HUES64 (cell line): ENCODE measurements around the gene ACSS1.

Experiments used
- H3K27ac ChIP-seq: 2 replicates; pipeline ENCODE4 v1.7.0; 2013; ENCODE audit warnings: low read depth, low read length, inconsistent platforms
- H3K27me3 ChIP-seq: 2 replicates; pipeline ENCODE4 v1.6.1; 2013; ENCODE audit warnings: mild to moderate bottlenecking, low read length; ENCODE audit not compliant: insufficient read depth
- H3K36me3 ChIP-seq: 2 replicates; pipeline ENCODE4 v1.6.1; 2013; ENCODE audit warnings: mild to moderate bottlenecking, low read length; ENCODE audit not compliant: insufficient read depth
- H3K4me1 ChIP-seq: 2 replicates; pipeline ENCODE4 v1.6.1; 2013; ENCODE audit warnings: mild to moderate bottlenecking, low read length, moderate library complexity; ENCODE audit not compliant: insufficient read depth
- H3K4me3 ChIP-seq: 2 replicates; pipeline ENCODE4 v1.5.1; 2013; ENCODE audit warnings: mild to moderate bottlenecking, low read length, moderate library complexity
- H3K9ac ChIP-seq: 2 replicates; pipeline ENCODE4 v1.6.1; 2013; ENCODE audit warnings: mild to moderate bottlenecking, low read depth, low read length
- H3K9me3 ChIP-seq: 2 replicates; pipeline ENCODE4 v1.6.1; 2013; ENCODE audit warnings: low read depth, low read length; ENCODE audit not compliant: insufficient read depth
- WGBS: fragments of 150-250, 120-280 bp; methylation state at CpG from one replicate; pipeline ENCODE4 v1.1.7; 2013; ENCODE audit warnings: missing lambda C conversion rate; 5-methylcytosine and 5-hydroxymethylcytosine counted together

ACSS1 gene

DNA sequence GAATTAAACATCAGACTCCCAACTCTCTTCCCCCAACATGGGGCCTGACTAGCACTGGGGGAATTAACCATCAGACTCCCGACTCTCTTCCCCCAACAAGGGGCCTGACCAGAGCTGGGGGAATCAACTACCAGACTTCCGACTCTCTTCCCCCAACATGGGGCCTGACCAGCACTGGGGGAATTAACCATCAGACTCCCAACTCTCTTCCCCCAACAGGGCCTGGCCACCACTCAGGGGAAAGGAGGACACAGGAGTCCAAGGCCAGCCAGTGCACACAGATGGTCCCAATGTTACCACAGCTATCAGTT is 95.8 kb downstream of the ACSS1 start:
- WGBS: 95% methylated on average over 2 of the region's 2 CpGs
- Histone ChIP-seq H3K27ac (no peak overlapping the region), H3K4me1 (no peaks in the 10 kb centered on the region)

DNA sequence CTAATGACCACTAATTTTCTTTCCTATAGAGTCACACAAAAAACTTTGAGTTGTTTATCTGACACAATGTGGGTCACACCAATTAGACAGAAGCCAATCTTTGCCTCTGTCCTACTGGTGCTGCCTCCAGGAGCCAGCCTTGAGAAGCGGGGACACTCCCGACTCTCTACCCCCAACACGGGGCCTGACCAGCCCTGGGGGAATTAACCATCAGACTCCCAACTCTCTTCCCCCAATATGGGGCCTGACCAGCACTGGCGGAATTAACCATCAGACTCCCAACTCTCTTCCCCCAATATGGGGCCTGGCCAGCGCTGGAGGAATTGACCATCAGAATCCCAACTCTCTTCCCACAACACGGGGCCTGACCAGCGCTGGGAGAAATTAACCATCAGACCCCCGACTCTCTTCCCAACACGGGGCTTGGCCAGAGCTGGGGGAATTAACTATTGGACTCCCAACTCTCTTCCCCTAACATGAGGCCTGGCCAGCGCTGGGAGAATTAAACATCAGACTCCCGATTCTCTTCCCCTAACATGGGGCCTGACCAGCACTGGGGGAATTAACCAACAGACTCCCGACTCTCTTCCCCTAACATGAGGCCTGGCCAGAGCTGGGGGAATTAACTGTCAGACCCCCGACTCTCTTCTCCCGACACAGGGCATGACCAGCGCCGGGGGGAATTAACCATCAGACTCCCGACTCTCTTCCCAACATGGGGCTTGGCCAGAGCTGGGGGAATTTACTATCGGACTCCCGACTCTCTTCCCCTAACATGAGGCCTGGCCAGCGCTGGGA is 96.4 kb downstream of the ACSS1 start:
- peaks cover 69% of the 10 kb centered on the region for H3K36me3 ChIP-seq
- no peaks in the 10 kb centered on the region for H3K27me3 ChIP-seq
- no peak overlapping the region for H3K9ac ChIP-seq
- H3K27ac ChIP-seq: no peak overlapping the region
- no peaks in the 10 kb centered on the region for H3K4me1 ChIP-seq
- no peaks in the 10 kb centered on the region for H3K9me3 ChIP-seq
- H3K4me3 ChIP-seq: no peak overlapping the region
- 88% methylated on average over 20 of the region's 20 CpGs for WGBS

More for the DNA sequence above, 95.8 kb downstream of the ACSS1 start:
- Histone ChIP-seq H3K9ac (no peak overlapping the region), H3K9me3 (no peaks in the 10 kb centered on the region), H3K4me3 (no peak overlapping the region), H3K27me3 (no peaks in the 10 kb centered on the region), H3K36me3 (peaks cover 70% of the 10 kb centered on the region)

DNA sequence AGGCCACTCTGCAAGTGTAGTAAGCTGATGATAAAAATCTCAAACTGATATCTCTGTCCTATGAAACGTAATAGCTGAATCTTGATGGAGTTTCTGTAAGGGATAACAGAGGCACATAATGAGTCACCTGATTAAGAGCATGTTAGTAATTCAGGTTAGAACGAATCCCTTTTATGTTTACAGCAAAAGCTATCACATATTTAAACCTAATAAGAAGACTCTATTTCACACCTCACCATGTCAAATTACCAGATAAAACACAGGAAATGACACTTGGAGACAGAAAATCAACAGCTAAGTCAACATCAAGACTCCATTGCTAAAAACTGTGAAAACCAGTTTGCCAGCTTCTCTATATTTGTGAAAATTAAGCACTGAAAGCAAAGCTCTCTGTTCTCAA is 97.1 kb downstream of the ACSS1 start:
- 84% methylated on average over 2 of the region's 2 CpGs for WGBS
- no peak overlapping the region for H3K27ac ChIP-seq
- no peaks in the 10 kb centered on the region for H3K27me3 ChIP-seq
- H3K9me3 ChIP-seq: no peaks in the 10 kb centered on the region
- H3K4me3 ChIP-seq: no peak overlapping the region
- no peaks in the 10 kb centered on the region for H3K4me1 ChIP-seq
- peaks cover 66% of the 10 kb centered on the region for H3K36me3 ChIP-seq
- no peak overlapping the region for H3K9ac ChIP-seq

DNA sequence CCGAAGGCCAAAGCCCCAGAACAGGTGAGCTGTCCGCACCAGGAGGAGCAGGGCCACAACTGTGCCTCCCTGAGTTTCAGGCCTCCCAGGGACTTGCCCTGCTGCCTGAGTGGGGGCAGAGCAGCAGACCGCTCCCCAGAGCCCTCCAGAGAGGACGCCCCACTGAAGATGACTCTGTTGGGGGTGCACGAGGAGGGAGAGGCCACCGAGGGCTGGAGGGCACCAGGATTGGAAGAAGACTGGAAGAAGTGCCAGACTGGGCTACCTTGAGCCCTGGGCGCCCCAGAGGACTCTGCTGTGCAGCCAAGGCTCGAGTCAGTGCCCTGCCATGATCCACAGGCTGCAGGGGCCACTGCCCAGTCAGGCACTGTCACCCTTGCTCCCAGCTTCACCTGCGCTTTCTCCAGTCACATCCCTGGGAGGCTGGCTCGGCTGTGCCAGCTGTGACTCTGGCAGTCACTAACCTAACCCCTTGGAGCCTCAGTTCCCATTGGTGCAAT is 97.6 kb downstream of the ACSS1 start:
- Histone ChIP-seq H3K36me3 (peaks cover 62% of the 10 kb centered on the region), H3K4me3 (no peak overlapping the region), H3K4me1 (no peaks in the 10 kb centered on the region), H3K27ac (no peak overlapping the region), H3K9me3 (no peaks in the 10 kb centered on the region), H3K9ac (no peak overlapping the region), H3K27me3 (no peaks in the 10 kb centered on the region)
- 94% methylated on average over 10 of the region's 10 CpGs for WGBS

DNA sequence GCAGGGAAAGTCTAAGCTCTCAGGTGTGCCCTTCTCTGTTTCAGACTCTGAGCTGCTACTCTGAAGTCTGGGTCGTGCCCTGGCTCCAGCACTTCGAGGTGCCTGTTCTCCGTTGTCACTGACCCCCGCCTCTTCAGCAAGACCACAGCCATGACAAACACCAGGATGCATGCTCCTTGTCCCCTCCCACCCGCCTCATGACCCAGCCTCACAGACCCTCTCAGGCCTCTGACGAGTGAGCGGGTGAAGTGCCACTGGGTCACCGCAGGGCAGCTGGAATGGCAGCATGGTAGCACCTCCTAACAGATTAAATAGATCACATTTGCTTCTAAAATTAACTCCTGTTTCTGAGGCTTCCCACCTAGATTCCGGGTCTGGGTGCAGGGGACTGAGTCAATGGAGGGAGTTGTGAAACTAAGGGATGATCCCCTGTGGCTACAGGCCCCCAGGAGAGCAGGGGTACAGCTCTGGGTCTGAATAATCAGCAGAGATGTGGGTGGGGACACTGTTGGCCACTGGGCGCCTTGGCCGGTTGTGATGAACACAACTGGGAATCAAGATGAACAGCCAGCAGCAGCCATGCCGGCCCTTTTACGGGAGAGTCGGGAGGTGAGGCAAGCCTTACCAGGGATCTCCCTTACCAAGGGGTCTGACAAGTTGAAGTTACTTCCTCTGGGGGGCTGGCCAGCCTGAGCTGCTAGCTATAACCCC is 98.2 kb downstream of the ACSS1 start:
- H3K9me3 ChIP-seq: no peaks in the 10 kb centered on the region
- H3K36me3 ChIP-seq: peaks cover 58% of the 10 kb centered on the region
- no peaks in the 10 kb centered on the region for H3K4me1 ChIP-seq
- H3K4me3 ChIP-seq: no peak overlapping the region
- no peaks in the 10 kb centered on the region for H3K27me3 ChIP-seq
- H3K9ac ChIP-seq: no peak overlapping the region
- H3K27ac ChIP-seq: no peak overlapping the region
- WGBS: 91% methylated on average over 14 of the region's 14 CpGs

DNA sequence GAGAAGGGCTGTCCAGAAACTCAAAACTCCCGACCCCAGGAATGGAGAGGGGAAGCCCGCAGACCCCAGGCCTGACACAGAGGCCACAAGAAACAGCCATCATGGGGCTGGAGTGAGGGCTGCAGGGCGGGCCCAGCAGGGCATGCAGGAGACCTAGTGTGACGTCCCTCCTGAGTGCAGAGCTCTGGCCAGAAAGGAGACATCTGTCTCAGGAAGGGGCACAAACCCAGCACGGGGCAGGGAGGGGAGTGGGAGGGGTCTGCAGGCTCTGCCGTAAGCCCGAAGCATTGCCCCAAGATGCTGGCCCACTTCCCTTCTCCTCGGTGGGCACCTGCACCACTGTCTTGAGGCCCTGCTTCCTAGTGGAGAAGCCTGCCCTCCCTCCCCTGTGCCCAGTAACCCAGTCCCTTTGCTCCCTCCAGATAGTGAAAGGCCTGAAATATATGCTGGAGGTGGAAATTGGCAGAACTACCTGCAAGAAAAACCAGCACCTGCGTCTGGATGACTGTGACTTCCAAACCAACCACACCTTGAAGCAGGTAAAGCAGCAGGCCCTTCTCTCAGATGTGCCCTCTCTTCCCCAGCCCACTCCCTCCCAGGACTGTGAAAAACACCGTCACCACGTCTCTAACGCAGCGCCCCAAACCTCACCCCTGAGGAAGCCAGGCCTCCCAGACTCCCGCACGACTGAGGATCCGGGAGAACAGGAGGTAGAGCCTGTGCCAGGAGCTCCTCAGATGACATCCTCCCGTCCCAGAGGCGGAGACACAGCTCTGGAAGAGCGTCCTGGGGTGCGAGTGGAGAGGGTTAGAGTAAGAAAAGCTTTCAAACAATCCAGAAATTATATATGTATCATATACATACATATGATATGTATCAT is 99.2 kb downstream of the ACSS1 start:
- H3K36me3 ChIP-seq: peaks cover 48% of the 10 kb centered on the region
- no peak overlapping the region for H3K9ac ChIP-seq
- WGBS: 95% methylated on average over 19 of the region's 20 CpGs
- no peak overlapping the region for H3K4me3 ChIP-seq
- no peaks in the 10 kb centered on the region for H3K27me3 ChIP-seq
- H3K9me3 ChIP-seq: no peaks in the 10 kb centered on the region
- peaks cover 5% of the 10 kb centered on the region; the same call in 1 of the 2 replicates for H3K4me1 ChIP-seq
- H3K27ac ChIP-seq: no peak overlapping the region

DNA sequence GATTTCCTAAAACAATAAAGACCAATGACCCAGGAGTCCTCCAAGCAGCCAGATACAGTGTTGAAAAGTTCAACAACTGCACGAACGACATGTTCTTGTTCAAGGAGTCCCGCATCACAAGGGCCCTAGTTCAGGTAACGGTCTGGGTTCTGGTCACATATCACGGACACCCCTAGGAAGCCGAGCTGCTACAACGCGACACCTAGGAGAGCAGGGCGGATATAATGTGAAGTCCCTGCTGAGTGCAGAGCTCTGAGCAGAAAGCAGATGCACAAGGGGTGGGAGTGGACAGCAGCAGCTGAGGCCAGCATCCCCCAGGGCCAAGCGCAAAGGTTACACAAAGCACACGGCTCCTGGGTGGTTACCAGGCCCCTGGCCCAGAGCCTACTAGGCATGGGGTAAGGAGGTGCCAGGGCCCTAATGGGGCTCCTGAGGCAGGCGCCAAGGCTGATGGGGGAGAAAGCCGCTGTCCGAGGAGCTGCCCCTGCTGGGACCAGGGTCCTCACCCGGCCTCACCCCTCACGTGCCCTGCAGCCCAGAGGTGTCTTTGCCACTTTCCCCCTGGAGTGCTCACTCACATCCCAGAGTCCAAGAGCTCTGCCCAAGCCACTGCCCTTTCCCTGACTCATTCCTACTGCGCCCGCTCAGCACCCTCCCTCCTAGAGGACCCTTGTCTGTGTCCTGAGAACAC is 100.5 kb downstream of the ACSS1 start:
- WGBS: 88% methylated on average over 18 of the region's 18 CpGs
- Histone ChIP-seq H3K36me3 (peaks cover 35% of the 10 kb centered on the region), H3K4me3 (no peak overlapping the region), H3K27me3 (no peaks in the 10 kb centered on the region), H3K9ac (no peak overlapping the region), H3K4me1 (peaks cover 5% of the 10 kb centered on the region; the same call in 1 of the 2 replicates), H3K27ac (no peak overlapping the region), H3K9me3 (no peaks in the 10 kb centered on the region)
